ENCODE data around the gene FSCN2.
A peak's percentile ranks its signal among the peaks of the same experiment; 100 is the strongest.

Gene FSCN2

DNA sequence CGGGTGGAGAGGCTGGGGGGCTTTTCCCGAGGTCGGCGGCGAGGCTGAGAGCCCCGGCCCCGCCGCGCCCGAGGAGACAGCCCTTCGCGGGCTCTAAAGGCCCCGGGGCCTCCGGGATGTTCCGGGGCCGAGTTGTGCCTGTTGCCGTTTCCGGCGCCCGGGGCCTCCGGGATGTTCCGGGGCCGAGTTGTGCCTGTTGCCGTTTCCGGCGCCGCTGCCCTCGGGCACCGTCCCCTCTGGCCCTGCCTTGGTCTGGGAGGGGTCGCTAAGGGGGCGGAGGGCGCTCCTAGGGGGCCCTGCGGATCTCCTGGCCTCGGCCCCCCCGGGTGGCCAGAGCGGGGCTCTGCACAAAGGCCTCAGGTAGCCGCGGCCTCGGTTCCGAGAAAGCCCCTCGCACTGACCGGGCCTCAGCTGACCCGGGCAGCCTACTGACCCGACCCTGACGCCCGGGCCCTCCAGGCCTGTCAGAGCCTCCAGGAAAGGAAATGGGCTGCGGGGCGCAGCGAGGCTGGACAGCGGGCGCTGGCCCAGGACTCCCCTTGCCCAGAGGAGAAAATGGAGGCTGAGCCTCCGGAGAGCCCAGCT, 39.8 kb upstream of the FSCN2 start:
- peak overlapping the region; percentile 99 for H3K9ac ChIP-seq (ENCODE audit: low read depth, low read length, poor library complexity, severe bottlenecking)

DNA sequence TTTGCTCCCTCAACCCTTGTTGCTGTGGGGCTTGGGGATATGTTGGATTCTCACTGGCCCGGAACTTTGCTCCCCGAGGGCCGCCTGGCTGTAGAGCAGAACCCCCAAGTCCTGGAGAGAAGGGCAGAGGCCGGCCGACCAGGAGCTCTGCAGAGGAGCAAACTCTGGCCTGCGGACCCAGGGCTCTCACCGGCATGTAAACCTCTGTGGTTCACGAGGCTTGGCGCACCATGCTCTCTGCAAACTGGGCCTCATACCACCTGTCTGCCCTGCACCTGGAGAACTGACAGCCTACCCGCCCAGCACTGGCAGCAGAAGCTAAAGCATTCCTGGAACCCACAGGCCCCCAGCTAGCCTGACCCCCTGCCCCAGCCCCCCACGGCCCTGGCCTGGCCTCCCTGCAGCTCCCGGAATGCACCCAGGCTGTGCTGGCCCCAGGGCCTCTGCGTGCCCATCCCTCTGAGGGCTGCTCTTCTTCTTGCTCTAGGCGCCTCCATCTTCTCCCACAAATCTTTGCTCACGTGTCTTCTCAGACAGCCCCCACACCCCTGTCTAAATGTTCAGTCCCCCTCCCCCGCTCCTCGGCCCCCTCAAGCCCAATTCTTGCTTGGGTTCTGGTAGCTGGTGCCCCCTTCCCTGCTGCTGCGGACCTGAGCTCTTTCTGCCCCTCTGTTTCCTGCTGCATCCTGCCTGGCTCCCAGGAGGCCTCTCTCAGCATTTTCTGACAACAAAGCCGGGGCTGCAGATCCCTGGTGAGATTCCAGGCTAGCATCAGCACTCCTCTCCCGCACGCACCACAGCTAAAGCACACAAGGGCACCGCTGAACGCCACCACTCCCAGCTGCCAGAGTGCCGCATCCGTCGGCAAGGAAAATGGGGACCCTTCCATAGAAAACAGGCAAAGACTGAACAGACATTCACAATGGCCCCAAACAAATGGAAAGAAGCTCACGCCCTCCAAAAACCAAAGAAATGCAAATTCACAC, 38.9 kb upstream of the FSCN2 start:
- Histone ChIP-seq H3K79me2 (ENCODE audit: insufficient read depth, low read length) (peaks cover 47% of the 10 kb centered on the region), H3K9me3 (ENCODE audit: insufficient read depth, low read depth, low read length) (no peaks in the 10 kb centered on the region), H2AFZ (ENCODE audit: low read length) (no peak overlapping the region), H3K27me3 (ENCODE audit: insufficient read depth, low read length, poor library complexity, severe bottlenecking) (no peaks in the 10 kb centered on the region), H3K9ac (ENCODE audit: low read depth, low read length, poor library complexity, severe bottlenecking) (peak overlapping the region; percentile 99), H4K20me1 (ENCODE audit: insufficient read depth, low read length, poor library complexity, severe bottlenecking) (no peaks in the 10 kb centered on the region), H3K9me2 (replicated peaks; ENCODE audit: low read depth, low read length) (no peaks in the 10 kb centered on the region), H3K4me3 (ENCODE audit: low read length, poor library complexity, severe bottlenecking) (peak overlapping the region; percentile 93), H3K4me1 (ENCODE audit: insufficient read depth, low read length, poor library complexity, severe bottlenecking) (peaks cover 62% of the 10 kb centered on the region), H3K4me2 (ENCODE audit: low read depth, low read length, poor library complexity, severe bottlenecking) (peak overlapping the region; percentile 98), H3F3A (ENCODE audit: low read depth) (peaks cover 9% of the 10 kb centered on the region; the same call in 1 of the 2 replicates), H3K36me3 (ENCODE audit: insufficient read depth, low read length) (no peaks in the 10 kb centered on the region)
- TF ChIP-seq EZH2phosphoT487 (IDR thresholded peaks at IDR 0.05; ENCODE audit: borderline replicate concordance), result no peak
- TF ChIP-seq, protein P1, sequence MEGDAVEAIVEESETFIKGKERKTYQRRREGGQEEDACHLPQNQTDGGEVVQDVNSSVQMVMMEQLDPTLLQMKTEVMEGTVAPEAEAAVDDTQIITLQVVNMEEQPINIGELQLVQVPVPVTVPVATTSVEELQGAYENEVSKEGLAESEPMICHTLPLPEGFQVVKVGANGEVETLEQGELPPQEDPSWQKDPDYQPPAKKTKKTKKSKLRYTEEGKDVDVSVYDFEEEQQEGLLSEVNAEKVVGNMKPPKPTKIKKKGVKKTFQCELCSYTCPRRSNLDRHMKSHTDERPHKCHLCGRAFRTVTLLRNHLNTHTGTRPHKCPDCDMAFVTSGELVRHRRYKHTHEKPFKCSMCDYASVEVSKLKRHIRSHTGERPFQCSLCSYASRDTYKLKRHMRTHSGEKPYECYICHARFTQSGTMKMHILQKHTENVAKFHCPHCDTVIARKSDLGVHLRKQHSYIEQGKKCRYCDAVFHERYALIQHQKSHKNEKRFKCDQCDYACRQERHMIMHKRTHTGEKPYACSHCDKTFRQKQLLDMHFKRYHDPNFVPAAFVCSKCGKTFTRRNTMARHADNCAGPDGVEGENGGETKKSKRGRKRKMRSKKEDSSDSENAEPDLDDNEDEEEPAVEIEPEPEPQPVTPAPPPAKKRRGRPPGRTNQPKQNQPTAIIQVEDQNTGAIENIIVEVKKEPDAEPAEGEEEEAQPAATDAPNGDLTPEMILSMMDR (conservative IDR thresholded peaks at IDR 0.05; ENCODE audit: low read length), result no peak

More for the DNA sequence above, 39.8 kb upstream of the FSCN2 start:
- H3K36me3 ChIP-seq (ENCODE audit: insufficient read depth, low read length), result no peaks in the 10 kb centered on the region
- TF ChIP-seq, protein P1 (conservative IDR thresholded peaks at IDR 0.05; ENCODE audit: low read length), result no peak
- no peak for TF ChIP-seq EZH2phosphoT487 (IDR thresholded peaks at IDR 0.05; ENCODE audit: borderline replicate concordance)
- H3K4me3 ChIP-seq (ENCODE audit: low read length, poor library complexity, severe bottlenecking), result peak overlapping the region; percentile 93
- H3K9me3 ChIP-seq (ENCODE audit: insufficient read depth, low read depth, low read length), result no peaks in the 10 kb centered on the region
- H3K79me2 ChIP-seq (ENCODE audit: insufficient read depth, low read length), result peaks cover 55% of the 10 kb centered on the region
- H3K4me2 ChIP-seq (ENCODE audit: low read depth, low read length, poor library complexity, severe bottlenecking), result peak overlapping the region; percentile 98
- H3K27me3 ChIP-seq (ENCODE audit: insufficient read depth, low read length, poor library complexity, severe bottlenecking), result no peaks in the 10 kb centered on the region
- peaks cover 9% of the 10 kb centered on the region; the same call in 1 of the 2 replicates for H3F3A ChIP-seq (ENCODE audit: low read depth)
- peak overlapping the region; percentile 49; the same call in 1 of the 2 replicates for H2AFZ ChIP-seq (ENCODE audit: low read length)
- no peaks in the 10 kb centered on the region for H4K20me1 ChIP-seq (ENCODE audit: insufficient read depth, low read length, poor library complexity, severe bottlenecking)
- no peaks in the 10 kb centered on the region for H3K9me2 ChIP-seq (replicated peaks; ENCODE audit: low read depth, low read length)
- H3K4me1 ChIP-seq (ENCODE audit: insufficient read depth, low read length, poor library complexity, severe bottlenecking), result peaks cover 61% of the 10 kb centered on the region

DNA sequence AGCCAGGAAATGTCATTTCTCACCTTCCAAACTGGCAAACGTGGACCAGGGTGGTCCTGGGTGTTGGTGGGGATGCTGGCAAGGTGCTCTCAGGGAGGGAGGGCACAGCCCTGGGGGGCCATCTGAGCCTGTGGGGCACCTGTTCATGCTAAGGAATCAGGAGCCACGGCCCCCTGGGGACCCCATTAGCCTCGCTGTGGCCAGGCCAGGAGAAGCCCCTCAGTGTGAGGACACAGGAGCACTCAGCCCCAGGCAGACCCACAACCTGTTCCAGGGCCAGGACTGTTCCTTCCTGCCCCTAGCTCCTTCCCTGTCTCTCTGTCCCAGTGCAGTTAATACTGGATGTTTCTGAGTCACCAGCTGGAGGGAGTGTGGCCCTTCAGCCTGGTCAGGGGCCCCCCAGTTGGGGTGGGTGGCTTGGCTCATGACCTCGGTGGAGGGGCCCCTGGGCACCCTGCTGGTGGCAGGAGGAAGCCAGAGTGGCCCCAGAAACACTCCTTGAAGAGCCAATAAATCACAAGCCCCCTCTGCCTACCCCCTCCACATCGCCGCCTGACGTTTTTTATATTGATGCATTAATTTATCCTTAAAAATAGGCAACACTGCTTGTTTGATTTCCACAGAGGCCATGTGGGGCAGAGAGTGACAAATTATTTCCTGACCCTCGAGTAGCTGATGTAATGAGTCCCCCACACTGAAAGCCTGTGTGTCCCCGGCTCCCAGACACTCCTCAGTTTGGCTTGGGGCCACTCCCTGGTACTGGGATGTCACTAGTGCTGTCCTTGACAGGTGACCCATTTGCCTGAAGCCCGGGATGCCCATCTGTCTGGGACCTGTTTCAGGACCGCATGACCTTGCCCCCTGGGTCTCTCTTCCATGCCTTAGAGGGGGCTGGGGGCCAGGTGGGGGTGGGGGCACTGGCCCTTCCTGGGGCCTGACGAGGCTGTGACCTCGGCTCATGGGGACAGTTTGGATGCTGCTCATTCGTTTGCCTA, 37.9 kb upstream of the FSCN2 start:
- no peak overlapping the region for H3K4me3 ChIP-seq (ENCODE audit: low read length, poor library complexity, severe bottlenecking)
- no peak overlapping the region for H2AFZ ChIP-seq (ENCODE audit: low read length)
- peak overlapping the region; percentile 99 for H3K9ac ChIP-seq (ENCODE audit: low read depth, low read length, poor library complexity, severe bottlenecking)
- peak overlapping the region; percentile 98 for H3K4me2 ChIP-seq (ENCODE audit: low read depth, low read length, poor library complexity, severe bottlenecking)
- H4K20me1 ChIP-seq (ENCODE audit: insufficient read depth, low read length, poor library complexity, severe bottlenecking), result no peaks in the 10 kb centered on the region
- H3F3A ChIP-seq (ENCODE audit: low read depth), result peaks cover 6% of the 10 kb centered on the region; the same call in 1 of the 2 replicates
- no peaks in the 10 kb centered on the region for H3K9me2 ChIP-seq (replicated peaks; ENCODE audit: low read depth, low read length)
- H3K79me2 ChIP-seq (ENCODE audit: insufficient read depth, low read length), result peaks cover 38% of the 10 kb centered on the region
- no peaks in the 10 kb centered on the region for H3K36me3 ChIP-seq (ENCODE audit: insufficient read depth, low read length)
- H3K27me3 ChIP-seq (ENCODE audit: insufficient read depth, low read length, poor library complexity, severe bottlenecking), result no peaks in the 10 kb centered on the region
- peaks cover 62% of the 10 kb centered on the region for H3K4me1 ChIP-seq (ENCODE audit: insufficient read depth, low read length, poor library complexity, severe bottlenecking)
- no peaks in the 10 kb centered on the region for H3K9me3 ChIP-seq (ENCODE audit: insufficient read depth, low read depth, low read length)
- TF ChIP-seq, protein P1 (conservative IDR thresholded peaks at IDR 0.05; ENCODE audit: low read length), result no peak; the same call in 1 of the 2 replicates
- no peak for TF ChIP-seq EZH2phosphoT487 (IDR thresholded peaks at IDR 0.05; ENCODE audit: borderline replicate concordance)

Measured in Loucy (cell line).